Fibroblast of skin of scalp (primary cell): ENCODE results near the gene PRKCB.

ENCODE experiments used
- DNase-seq: peaks from one replicate; pipeline ENCODE4 v3.0.0-alpha.2; 2013

Gene PRKCB

DNA sequence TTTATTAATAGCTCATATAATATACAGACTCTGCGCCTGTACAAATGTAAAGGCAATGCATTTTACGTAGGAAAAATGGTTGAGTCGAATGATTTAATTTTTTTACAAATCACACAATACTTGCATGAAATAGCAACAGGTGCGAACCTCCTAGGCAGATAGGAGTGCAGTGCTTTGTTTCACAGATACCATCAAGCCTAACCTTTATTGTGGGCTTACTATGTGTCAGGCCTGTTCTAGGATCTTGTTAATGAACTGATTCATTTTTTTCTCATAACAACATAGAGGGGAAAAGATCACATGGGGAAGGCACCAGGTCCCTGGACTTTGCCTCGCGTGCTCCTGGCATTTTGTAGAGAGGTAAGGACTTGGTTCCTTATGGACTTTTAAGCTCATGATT is 107.8 kb downstream of the PRKCB start:
- DNase-seq, result no peak

DNA sequence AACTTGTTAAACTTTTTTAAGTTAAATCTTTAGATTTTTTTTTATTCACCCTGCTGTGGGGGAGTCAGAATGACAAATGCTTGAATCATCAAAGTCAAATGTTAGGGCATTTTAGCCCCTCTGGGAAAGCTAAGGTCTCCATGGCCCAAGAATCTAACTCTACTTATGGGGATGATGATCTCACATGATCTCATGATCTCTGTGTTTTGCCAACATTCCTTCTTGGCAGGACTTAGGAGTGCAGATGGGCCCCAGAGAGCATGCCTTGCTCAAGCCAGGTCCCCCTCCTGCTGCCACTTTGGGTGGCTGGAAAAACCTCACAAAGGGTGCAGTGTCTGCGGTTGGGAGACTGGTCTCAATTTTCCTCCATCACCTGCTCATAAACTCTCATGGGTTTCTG is 108.6 kb downstream of the PRKCB start:
- DNase-seq, result no peak

DNA sequence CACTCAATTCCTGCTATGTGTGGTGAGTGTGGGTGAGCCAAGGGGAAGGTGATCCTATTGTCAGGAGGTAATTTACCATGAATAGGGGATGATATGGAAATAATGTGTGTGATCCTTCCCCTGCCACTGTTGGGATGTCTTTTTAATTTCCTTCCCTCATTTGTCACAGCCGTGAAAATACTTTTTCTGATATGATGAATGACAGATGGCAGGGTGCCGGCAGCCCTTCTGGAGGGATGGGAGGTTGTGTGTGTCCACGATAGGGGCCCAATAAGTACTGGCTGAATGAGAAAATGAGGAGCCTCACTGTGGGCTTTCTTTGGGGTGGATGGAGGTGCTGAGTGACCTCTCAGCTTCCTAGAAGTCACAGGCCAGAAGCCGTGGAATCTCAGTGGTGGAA is 109.5 kb downstream of the PRKCB start:
- no peak for DNase-seq

DNA sequence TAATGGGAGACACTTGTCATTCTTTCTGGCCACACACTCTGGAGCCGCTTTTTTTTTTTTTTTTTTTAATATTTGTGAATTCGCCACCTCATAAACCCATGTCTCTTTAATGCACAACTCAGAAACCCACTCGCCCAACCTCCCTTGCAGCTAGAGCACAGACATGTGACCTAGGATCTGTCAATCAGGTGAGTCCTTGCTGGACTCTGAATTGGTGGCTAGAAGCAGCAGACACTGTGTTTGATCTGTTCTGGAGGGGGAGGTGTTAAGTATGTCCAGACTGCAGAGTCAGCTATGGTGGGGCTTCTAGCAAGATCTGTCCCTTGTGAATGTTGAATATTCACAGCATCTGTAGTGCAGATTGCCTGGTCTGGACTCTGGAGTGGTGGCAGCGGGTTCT is 112.1 kb downstream of the PRKCB start:
- no peak for DNase-seq

DNA sequence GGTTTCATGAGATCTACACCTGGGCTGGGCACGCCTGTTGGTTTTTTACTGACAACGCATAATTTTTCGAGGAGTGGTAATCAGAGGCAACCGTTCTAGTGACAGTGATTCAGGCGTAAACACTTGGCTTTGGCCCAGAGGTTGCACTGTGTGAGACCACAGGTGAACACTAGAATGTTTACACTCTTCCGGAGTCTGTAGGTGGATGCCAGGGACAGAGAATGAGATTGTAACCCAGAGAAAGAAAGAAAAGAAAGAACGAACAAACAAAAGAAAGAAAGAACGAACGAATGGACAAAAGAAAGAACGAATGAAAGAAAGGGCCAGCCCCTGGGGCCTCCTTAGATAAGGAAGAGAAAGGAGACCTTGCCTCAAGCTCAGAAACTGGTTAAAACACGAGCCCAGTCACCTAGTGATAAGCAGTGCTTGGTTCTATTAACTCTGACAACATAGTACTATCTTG is 113.2 kb downstream of the PRKCB start:
- DNase-seq, result no peak

DNA sequence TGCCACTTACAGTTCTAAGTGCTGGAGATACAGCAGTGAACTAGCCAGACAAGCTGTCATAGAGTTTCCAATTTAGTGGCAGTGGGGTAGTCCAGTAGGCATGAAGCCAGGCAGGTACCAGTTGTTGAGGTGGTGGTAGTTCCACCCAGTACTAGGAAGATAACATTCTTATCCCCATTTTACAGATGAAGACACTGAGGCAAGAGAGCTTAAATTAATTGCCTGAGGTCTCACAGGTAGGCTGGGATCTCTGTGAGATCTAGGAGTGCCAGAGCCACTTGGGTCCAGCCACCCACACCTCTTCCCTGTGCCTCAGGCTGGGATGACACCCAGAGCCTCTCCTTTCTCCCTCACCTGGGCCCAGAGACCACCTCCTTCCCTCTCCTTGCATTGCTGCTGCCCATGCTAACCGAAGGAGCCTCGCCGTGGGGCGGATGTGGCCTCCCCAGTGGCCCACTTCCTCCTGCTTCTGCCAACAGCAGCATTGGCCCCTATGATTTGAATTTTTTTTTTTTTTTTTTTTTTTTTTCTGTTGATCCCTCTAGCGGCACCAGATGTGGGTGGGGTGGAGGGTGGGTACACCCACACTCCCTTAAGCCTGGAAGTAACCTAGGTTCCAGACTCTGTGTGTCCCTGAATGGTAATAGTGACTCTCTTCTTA is 114.0 kb downstream of the PRKCB start:
- DNase-seq, result no peak

DNA sequence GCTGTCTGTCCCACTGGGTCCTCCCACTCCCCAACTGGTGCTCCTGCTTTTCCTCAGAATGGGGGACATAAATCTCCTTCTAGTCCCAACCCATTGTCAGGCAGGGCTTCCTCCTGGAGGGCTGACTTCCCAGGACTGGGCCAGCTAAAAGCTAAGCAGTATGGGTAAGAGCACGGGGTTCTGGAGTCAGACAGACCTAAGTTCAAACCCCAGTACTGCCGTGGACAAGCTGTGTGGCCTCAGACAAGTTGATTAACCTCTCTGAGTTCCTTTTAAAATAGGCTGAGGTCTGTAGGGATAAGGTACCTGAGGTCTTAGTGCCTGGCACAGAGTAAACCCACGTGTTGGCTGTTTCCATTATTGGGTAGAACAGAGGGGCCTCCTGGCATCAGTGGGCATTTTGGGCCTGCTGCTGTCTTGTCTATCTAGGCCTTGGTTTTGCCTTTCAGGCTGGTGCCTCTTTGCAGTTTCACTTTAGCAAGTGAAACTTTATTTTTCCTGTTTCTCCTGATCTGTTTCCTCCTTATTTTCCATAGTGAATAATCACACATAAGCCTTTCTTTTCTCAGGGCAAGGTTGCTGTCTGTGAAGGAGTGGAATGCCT is 114.6 kb downstream of the PRKCB start:
- no peak for DNase-seq

DNA sequence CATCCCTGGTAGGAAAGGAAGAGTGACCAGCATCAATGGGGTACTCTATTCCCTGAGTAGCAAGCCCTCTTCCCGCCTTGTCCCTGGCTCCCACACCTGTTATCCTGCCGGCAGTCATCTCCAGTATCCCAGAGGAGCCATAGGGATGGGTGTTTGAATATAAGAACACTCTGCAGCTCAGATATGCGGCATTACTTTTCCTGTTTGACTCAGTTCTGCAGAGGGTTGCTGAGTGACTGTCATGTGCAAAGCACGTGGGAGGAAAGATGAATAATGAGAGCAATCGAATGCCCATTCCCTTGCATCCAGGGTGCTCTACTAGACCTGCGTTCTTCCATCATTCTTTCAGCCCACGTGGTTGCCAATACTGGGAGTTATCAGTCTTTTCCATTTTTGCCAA is 115.1 kb downstream of the PRKCB start:
- DNase-seq, result no peak

DNA sequence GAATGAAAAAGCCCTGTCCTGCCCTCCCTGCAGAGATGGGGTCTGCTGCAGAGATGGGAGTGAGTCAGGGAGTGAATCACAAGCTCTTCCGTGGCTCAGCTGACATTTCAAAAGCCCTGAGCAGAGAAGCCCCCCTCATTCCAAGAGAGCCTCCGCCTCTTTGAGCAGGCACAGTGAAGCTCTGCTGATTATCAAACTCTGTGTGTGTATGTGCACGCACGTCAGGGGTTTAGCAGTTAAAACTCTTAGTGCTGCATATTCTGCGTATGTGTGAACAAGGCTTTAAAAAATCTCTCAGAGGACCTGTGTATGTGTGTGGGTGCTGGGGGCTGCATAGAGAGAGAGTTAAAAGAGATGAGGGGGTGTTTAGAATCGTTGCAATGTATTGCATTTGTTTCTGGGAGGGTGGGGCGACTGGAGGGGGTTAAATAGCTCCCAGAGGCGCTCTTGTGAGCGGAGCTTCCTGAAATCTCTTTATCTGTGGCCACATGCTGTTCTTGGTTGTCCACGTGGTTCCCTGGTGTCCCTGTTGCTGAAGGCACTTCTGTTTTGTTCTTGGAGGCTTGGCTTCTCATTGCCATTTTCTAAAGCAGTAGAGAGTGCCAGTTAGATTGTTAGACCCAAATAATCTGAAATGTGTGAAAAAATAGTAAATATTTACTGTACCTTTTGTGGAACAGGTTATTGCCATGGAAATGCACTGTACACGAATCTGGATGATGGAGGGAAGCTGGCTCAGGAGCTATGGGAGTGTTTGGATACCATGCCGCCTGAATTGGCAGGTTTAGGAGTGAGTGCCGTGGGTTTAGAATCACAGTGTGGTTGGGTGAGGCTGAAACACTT is 116.6 kb downstream of the PRKCB start:
- DNase-seq, result peak; percentile 7

DNA sequence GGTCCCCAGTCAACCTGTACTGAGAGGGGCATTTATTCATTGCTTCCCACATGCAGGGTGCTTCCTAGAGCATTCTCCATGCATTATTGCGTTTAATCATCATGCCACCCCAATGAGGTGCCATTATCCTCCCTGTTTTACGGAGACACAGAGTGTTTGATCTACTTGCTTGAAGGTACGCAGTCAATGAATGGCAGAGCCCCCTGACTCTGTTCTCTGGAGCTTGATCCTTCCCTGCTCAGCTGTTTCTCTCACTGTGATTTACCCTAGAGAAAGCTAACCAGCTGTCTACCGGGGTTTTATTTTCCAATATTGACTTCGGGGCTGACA is 117.2 kb downstream of the PRKCB start:
- DNase-seq, result no peak

DNA sequence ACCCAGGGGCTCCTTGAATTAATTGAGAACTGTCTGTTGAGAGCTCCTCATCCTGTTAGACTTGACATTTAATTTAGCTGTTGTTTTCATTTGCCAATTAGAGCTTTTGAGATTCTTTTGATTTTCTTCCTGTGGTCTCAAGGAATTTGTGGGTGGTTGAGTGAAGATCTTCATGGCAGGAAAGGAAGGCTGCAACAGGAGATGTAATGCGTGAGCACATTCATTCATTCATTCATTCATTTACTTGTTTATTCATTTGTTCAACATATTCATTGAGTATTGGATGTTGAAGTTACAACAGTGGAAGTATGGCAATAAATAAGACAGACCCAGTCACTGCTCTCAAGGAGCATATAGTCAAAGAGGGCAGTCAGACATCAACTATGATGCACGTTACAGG is 117.7 kb downstream of the PRKCB start:
- no peak for DNase-seq

DNA sequence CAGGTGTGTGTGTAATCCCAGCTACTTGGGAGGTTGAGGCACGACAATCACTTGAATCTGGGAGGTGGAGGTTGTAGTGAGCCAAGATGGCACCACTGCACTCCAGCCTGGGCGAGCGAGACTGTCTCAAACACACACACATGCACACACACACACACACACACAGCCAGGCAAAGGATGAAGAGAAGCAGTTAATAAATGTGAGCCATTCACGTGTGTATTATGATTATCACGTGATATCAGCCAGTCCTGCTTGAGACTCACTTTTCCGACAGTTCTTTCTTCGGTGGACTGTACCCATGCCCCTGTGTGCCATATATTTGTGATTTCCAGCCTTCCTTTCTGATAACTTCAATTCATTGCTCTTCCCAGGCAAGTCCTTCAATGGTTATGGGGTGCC is 119.3 kb downstream of the PRKCB start:
- no peak for DNase-seq

DNA sequence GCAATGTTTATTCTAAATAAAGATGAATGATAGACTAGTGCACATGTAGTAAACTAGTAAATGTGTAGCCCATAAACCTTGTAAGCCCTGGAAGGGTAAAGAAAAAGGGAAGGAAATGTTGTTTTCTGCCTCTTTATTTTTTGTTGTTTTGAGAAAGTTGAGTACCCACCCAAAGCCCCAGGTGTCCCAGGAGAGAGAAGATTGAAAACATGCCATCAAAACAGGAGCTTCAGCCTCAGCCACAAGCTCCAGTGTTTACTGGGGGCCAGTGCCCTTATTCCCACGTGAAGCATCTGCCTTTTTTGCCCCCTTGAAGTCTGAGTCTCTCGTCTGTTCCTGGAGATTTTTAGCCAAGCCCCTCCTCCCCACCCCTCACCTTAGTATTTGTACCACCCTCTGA is 121.5 kb downstream of the PRKCB start:
- DNase-seq, result no peak

DNA sequence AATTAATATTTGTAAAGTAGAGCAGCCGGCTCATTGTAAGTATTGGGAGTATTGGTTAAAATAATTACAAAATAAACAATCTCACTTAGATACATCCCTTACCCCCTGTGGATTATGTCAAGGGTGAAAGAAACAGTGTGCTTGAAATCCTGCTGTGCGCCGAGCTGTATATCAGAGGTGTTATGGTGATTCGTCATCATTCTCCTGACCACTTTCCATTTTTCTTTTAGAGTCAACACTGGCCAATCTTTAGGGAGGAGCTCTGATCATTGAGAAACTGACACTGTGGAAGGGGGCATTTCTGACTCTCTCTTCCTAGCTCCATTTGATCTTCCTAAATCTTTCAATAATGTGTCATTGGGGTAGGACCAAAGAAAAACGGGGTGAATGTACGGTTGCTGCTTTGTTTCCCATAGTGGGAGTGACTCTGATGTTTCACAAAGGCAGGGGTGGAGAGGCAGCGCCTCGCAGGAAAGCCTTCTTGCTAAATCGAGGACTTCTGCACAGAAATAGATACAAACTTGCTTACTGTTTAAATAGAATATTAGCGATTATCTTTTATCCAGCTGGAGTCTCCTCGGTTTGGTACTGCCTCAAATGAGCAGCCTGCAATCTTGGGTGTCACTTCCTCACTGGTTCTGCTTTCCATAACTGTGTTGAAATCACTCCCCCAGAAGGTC is 123.4 kb downstream of the PRKCB start:
- DNase-seq, result no peak

DNA sequence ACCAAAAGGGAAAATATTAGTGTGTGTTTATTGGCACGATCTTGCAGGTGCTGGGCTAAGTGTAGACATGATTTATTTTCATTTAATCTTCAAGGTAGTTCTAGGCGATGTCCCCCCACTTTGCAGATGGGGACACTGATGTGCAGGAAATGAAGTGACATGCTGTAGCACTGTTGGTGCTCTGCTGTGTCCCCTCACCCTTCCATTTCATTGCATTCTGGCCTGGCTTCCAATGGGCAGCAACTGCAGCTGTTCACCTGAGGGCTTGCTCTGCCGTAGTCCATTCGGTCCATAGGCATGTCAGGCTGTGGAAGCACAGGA is 123.9 kb downstream of the PRKCB start:
- no peak for DNase-seq

DNA sequence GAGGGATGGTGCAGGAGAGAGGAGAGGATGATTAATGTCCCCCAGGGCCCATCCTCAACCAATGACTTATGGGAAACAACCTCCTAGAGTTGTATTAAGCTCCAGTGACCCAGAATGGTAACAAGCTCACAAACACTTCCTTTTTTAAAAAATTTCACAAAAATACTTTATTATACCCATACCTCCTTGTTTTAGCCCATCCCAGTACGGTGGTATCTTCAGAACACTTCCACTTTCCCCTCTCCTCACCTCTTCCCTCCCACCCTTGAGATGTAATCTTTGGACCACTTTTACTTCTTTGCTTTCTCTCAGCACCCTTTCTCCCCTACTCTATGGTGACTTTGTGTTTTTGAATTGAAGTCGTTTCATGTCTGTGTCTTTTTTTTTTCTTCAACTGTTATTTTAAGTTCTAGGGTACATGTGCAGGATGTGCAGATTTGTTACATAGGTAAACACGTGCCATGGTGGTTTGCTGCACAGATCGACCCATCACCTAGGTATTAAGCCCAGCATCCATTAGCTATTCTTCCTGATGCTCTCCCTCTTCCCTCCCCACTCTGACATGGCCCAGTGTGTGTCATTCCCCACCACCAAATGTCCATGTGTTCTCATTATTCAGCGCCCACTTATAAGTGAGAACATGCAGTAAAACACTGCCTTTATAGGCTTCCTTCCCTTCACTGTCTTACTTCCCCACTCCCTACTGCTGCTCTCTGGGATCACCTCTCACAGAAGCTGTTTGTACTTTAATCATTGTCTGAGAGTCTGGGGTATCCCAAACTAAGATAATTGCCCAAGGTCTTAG is 124.5 kb downstream of the PRKCB start:
- no peak for DNase-seq

DNA sequence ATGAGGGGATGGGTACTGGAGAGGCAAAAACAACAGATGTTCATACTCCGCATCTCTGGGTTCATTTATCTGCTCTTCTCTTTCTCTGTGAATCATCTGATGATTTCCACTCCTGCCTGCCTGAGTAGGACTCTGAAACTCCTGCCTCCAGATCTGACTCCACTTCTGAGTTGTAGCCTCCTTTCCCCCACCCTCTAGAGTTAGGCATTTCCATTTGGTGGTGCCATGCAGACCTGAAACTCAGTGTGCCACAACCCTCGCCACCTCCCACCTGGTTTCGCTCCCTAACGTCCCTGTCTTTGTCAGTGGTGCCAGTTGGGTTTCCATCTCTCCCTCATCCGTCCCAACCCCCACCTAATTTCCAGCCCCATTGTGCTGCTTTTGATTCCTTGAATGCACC is 126.2 kb downstream of the PRKCB start:
- no peak for DNase-seq

DNA sequence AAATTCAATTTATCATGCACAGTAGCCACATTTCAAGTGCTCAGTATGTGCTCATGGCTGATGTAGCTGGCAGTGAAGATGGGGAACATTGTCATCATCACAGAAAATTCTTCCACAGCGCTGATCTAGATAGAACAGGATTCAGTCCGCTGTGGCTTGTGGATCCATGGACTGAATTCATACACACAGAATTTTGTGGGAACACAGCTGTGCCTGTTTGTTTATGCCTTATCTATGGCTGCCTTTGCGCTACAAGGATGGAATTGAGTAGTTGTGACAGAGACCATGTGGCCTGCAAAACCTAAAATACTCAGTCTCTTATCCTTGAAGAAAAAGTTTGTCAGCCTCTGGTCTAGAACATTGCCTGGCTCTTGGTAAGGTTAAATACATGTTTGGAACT is 128.4 kb downstream of the PRKCB start:
- DNase-seq, result no peak

DNA sequence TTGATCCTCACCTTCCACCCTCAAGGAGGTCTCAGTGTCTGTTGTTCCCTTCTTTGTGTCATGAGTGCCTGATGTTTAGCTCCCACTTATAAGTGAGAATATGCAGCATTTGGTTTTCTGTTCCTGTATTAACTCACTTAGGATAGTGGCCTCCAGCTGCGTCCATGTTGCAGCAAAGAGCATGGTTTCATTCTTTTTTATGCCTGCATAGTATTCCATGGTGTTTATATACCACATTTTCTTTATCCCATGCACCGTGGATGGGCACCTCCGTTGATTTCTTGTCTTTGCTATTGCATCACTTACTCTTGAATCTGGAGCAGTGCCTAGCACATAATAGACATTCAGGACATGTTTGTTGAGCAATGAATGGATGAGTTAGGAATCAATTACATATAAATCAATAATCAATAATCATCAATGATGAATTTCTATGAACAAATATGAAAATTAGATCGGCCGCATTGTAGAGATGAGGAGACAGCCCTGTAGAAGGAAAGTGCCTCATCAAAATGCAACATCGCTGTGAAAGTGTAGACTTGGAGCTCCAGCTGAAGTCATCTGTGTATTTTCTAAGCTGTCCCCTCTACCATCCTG is 129.5 kb downstream of the PRKCB start:
- no peak for DNase-seq

DNA sequence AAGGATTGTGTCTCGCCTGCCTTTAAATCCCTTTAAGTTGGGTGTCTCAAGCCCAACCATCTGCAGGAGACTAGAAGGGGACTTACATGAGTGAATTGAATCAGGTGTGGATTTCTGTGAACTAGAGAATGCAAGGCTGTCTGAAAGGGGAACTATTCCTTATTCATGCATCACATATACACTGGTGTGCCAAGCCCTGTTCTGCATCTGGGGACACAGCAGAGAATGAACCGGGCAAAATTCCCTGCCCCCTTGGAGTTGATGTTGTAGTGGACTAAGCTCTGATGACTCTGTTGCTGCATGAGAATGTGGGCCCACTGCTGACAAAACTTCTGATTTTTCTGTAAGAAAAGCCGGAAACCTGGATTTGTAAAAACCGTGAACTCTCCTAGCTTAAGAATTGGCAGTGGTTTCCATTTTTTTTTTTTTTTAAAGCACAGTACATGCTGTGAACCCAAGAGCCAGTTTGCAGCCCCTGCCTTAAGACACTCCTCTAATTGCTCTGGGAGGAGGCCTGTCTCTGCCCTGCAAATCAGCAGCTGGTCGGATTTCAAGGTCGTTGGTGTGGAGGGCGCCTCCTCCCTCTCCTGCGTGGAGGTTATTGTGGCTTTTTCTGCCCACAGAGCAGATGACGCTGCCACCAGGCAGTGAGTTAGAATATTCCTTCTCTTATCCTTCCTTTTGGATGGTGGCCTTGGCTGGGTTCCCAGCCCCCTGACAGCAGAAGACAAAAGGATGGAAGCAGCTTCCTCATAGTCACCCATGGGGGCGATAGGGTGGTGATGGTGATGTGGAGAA is 131.0 kb downstream of the PRKCB start:
- no peak for DNase-seq

DNA sequence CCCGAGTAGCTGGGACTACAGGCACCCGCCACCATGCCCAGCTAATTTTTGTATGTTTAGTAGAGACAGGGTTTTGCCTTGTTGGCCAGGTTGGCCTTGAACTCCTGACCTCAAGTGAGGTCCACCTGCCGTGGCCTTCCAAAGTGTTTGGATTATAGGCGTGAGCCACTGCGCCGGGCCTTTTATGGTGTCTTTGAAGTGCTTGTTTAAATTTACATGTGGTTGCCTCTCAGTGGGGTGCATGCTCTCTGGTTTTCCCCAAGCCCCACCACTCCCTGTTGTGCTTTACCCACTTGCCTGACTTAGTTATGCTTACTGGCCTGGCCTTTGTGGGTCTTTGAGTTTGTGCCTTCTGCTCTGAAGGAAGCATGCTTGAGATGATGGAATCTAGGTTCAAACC is 132.0 kb downstream of the PRKCB start:
- no peak for DNase-seq
